K562 (cell line): ENCODE results near the gene WIPF1. TPM values are rescaled to one million over a fixed set of nuclear protein-coding genes. Genes with fewer than 3 reads are reported as not detected.

ENCODE experiments used
- NCOA6 ChIP-seq: fragments of 450-650 bp; IDR thresholded peaks from 2 replicates; pipeline ENCODE4 v1.6.1; 2017; ENCODE audit warnings: mild to moderate bottlenecking
- PKNOX1 ChIP-seq: fragments of 450-650 bp; IDR thresholded peaks from 2 replicates; pipeline ENCODE4 v1.6.1; 2016
- PML ChIP-seq: IDR thresholded peaks from 2 replicates; pipeline ENCODE4 v1.6.1; 2012; ENCODE audit warnings: low read length, inconsistent platforms
- PRMT5 ChIP-seq: sonication (generic); formaldehyde crosslinking; IDR thresholded peaks from 2 replicates; pipeline ENCODE4 v1.5.0; 2020; ENCODE audit warnings: missing genetic modification reagents
- RB1 ChIP-seq: fragments of 450-650 bp; IDR thresholded peaks from 2 replicates; pipeline ENCODE4 v1.6.1; 2017; ENCODE audit warnings: low read depth, mild to moderate bottlenecking
- SMARCB1 ChIP-seq: IDR thresholded peaks from 2 replicates; pipeline ENCODE4 v1.6.1; 2011; ENCODE audit warnings: improper control_type of control experiment, low read depth; ENCODE audit not compliant: insufficient read length
- TBL1XR1 ChIP-seq, 2 experiments: IDR thresholded peaks; 2 replicates each; pipeline ENCODE4 v1.6.1; 2012; ENCODE audit warnings: improper control_type of control experiment in 2 of 2, low read length in 2 of 2, mild to moderate bottlenecking in 1 of 2
- ZBTB2 ChIP-seq: fragments of 450-650 bp; IDR thresholded peaks from 2 replicates; pipeline ENCODE4 v1.6.1; 2016; ENCODE audit warnings: antibody characterized with exemption
- ZMIZ1 ChIP-seq, 2 experiments: fragments of 150-350 bp in 1 of 2; IDR thresholded peaks; 2 replicates each; pipeline ENCODE4 v1.6.1; 2012 to 2016; ENCODE audit warnings: low read depth in 2 of 2, low read length in 2 of 2, mild to moderate bottlenecking in 1 of 2, moderate library complexity in 1 of 2
- ZNF785 ChIP-seq: fragments of 250-450 bp; sonication (Bioruptor Pico); IDR thresholded peaks from 2 replicates; pipeline ENCODE4 v1.4.0; 2020; ENCODE audit warnings: mild to moderate bottlenecking
- polyA plus RNA-seq, 8 experiments: library from polyadenylated mRNA; depleted of rRNA in 4 of 8; stranded (reverse) in 5 of 8; unstranded in 3 of 8; fragments of >200 nt; fragmentation: Nextera tagmentation in 2 of 8; fragmentation: Illumina TruSeq in 1 of 8; extraction: Ambion mirVana in 2 of 8; extraction: Trizol in 1 of 8; gene quantifications; 2 replicates each; pipeline versions ENCODE4 v1.2.1 to v1.2.3, GENCODE V29; 2011 to 2014; ENCODE audit warnings: inconsistent platforms in 1 of 8, missing spikeins in 1 of 8
- total RNA-seq, 7 experiments: library from RNA; depleted of rRNA in 6 of 7; stranded (reverse); fragments of >200 nt in 6 of 7; fragmentation: Illumina TruSeq in 2 of 7; extraction: Trizol in 2 of 7; gene quantifications; 2 replicates each; pipeline versions ENCODE4 v1.2.1 to v1.2.3, GENCODE V29; 2011 to 2021; ENCODE audit warnings: low replicate concordance in 1 of 7
- TF ChIP-seq, protein P1 (sequence below): sonication (generic); formaldehyde crosslinking; IDR thresholded peaks from 2 replicates; pipeline ENCODE4 v1.8.1; 2023; ENCODE audit warnings: mild to moderate bottlenecking, missing genetic modification reagents, moderate library complexity

Gene WIPF1
- total and polyA plus RNA-seq, 9 of the 15 experiments (the other 6 are each of a cell fraction or from before 2014, with no cell fraction given) = 0.54 to 4.9 (median 2.4) TPM

- TF ChIP-seq ZMIZ1 (IDR thresholded peaks at IDR 0.05; ENCODE audit: low read depth in 2 of 2, low read length in 2 of 2) = no peak
- TF ChIP-seq PML = no peak
- TF ChIP-seq SMARCB1 = no peak
- TF ChIP-seq PKNOX1 = no peak
- no peak for TF ChIP-seq PRMT5 (CRISPR knock-in tag)
- TF ChIP-seq RB1 = no peak
- no peak for TF ChIP-seq TBL1XR1 (IDR thresholded peaks at IDR 0.05; ENCODE audit: low read length in 2 of 2)
- TF ChIP-seq ZNF785 (CRISPR knock-in tag) = no peak
- TF ChIP-seq NCOA6 = no peak
- TF ChIP-seq, protein P1, sequence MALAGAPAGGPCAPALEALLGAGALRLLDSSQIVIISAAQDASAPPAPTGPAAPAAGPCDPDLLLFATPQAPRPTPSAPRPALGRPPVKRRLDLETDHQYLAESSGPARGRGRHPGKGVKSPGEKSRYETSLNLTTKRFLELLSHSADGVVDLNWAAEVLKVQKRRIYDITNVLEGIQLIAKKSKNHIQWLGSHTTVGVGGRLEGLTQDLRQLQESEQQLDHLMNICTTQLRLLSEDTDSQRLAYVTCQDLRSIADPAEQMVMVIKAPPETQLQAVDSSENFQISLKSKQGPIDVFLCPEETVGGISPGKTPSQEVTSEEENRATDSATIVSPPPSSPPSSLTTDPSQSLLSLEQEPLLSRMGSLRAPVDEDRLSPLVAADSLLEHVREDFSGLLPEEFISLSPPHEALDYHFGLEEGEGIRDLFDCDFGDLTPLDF (CRISPR knock-in tag) = no peak
- TF ChIP-seq ZBTB2 = no peak
These were observed 46.8 kb upstream of the WIPF1 start (continued) for GRCh38 chr2:174644406-174644805.
